NCI-H2227 (cell line): ENCODE measurements around the gene SLC5A9.

Source experiments
- DNase-seq: peaks from one replicate; lab custom pipeline; 2025; ENCODE audit not compliant: unreplicated experiment; lab: John Stamatoyannopoulos, UW

The SLC5A9 gene

GRCh38 chr1:48222501-48223242 lies at the start of gene SLC5A9:
TSS of gene SLC5A9 (plus strand) at chr1:48222716. CDS start at chr1:48222737, 21 bp downstream.
- no peak for DNase-seq

GRCh38 chr1:48175116-48175515 lies 47.4 kb upstream of the SLC5A9 start:
- DNase-seq, result no peak

GRCh38 chr1:48177257-48177656 lies 45.3 kb upstream of the SLC5A9 start:
- DNase-seq, result no peak

GRCh38 chr1:48181669-48182367 lies 40.7 kb upstream of the SLC5A9 start:
- no peak for DNase-seq

- no peak for DNase-seq
These were observed 40.1 kb upstream of the SLC5A9 start for GRCh38 chr1:48182439-48182838.

GRCh38 chr1:48186306-48186839 lies 36.1 kb upstream of the SLC5A9 start:
- DNase-seq, result no peak

GRCh38 chr1:48187969-48188563 lies 34.5 kb upstream of the SLC5A9 start:
- no peak for DNase-seq

- DNase-seq, result no peak
These were observed 31.6 kb upstream of the SLC5A9 start for GRCh38 chr1:48190881-48191280.

GRCh38 chr1:48194801-48195200 lies 27.7 kb upstream of the SLC5A9 start:
- no peak for DNase-seq

GRCh38 chr1:48196237-48196636 lies 26.3 kb upstream of the SLC5A9 start:
- no peak for DNase-seq

GRCh38 chr1:48198970-48199369 lies 23.5 kb upstream of the SLC5A9 start:
- DNase-seq, result no peak

GRCh38 chr1:48200166-48200900 lies 22.2 kb upstream of the SLC5A9 start:
- no peak for DNase-seq

GRCh38 chr1:48202030-48202752 lies 20.3 kb upstream of the SLC5A9 start:
- peak; percentile 72 for DNase-seq

GRCh38 chr1:48203287-48203900 lies 19.1 kb upstream of the SLC5A9 start:
- peak; percentile 55 for DNase-seq

- no peak for DNase-seq
These were observed 17.0 kb upstream of the SLC5A9 start for GRCh38 chr1:48205522-48205921.

- no peak for DNase-seq
These were observed 16.1 kb upstream of the SLC5A9 start for GRCh38 chr1:48206371-48206770.

- DNase-seq, result no peak
These were observed 15.4 kb upstream of the SLC5A9 start for GRCh38 chr1:48207131-48207530.

GRCh38 chr1:48207536-48208075 lies 14.9 kb upstream of the SLC5A9 start:
- no peak for DNase-seq

GRCh38 chr1:48208251-48208650 lies 14.3 kb upstream of the SLC5A9 start:
- DNase-seq, result no peak

- no peak for DNase-seq
These were observed 13.9 kb upstream of the SLC5A9 start for GRCh38 chr1:48208652-48209051.
